Activated naive CD4-positive, alpha-beta T cell treated with anti-CD3 and anti-CD28 coated beads for 36 hours (primary cell): ENCODE data around the gene GBX2. TPM values are rescaled to one million over a fixed set of nuclear protein-coding genes. Genes with fewer than 3 reads are reported as not detected.

ENCODE experiments used
- CTCF ChIA-PET: fragments of 350-600 bp; sonication (Branson Sonifier 250); formaldehyde crosslinking; loops from one replicate; lab custom pipeline; 2021; ENCODE audit warnings: antibody characterized with exemption; lab: Charles Lee
- DNase-seq: peaks from one replicate; pipeline ENCODE4 v3.0.0-alpha.2; 2020
- H3K27ac Mint-ChIP-seq: one replicate; pipeline ENCODE4 v1.8.0; 2021; ENCODE audit warnings: mild to moderate bottlenecking, mixed read lengths
- H3K27me3 Mint-ChIP-seq: one replicate; pipeline ENCODE4 v1.8.0; 2021; ENCODE audit warnings: low read depth, mixed read lengths
- H3K36me3 Mint-ChIP-seq: one replicate; pipeline ENCODE4 v1.8.0; 2021; ENCODE audit warnings: low read depth, mixed read lengths
- H3K4me1 Mint-ChIP-seq: one replicate; pipeline ENCODE4 v1.8.0; 2021; ENCODE audit warnings: low read depth, mixed read lengths
- H3K4me3 Mint-ChIP-seq: one replicate; pipeline ENCODE4 v1.8.0; 2021; ENCODE audit warnings: mild to moderate bottlenecking, moderate library complexity, mixed read lengths
- H3K9me3 Mint-ChIP-seq: one replicate; pipeline ENCODE4 v1.8.0; 2021; ENCODE audit warnings: mixed read lengths
- intact Hi-C: fragments of 100-400 bp; cut with micrococcal nuclease; formaldehyde crosslinking; loops from one replicate; pipeline ENCODE4 v1.15.1; 2023
- total RNA-seq, 2 experiments: library from RNA; stranded (reverse); gene quantifications; one replicate each; pipeline ENCODE4 v1.2.3, GENCODE V29; 2021

Gene GBX2
- total RNA-seq, 2 experiments from 2014 or later: not detected

DNA sequence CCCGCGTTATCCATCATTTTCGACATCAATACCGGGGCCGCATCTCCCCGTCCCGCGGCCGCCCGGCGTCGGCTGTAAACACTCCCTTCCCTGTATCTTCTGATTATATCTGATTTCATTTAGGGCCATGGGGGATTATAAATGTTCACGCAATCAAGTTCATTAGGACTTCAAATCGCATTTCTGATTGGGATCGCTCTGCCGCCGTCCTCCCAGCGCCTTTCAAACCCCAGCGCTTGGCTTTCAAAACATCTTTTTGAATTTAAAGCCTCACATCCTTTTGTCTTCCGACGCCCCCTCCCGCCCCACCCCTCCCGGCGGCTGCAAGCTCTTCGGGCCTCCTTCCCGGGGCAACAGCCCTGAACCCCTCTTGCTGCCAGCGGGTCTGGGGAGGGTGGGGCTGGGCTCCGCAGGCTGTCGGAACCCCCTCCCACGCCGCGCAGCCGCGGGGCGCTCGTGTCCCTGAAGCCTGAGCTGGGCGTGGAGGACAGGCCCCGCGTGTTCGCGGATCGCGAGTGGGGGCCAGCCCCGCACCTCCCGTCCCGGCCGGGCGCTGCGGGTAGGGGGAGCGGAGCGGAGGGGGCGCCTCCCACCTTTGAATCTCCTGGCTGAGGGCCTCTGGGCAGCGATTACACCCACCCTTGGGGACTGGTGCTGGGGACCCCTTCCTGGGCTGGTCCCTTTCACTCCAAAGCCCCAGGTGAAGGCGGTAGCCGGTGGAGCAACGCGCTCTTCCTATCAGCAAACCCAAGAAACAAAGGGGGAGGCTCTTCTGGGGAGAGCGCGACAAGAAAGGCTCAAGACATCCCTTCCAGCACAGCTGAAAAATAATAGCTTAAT, 11.3 kb upstream of the GBX2 start:
- Mint-ChIP-seq H3K9me3 (no peaks in the 10 kb centered on the region), H3K27me3 (peaks cover 77% of the 10 kb centered on the region), H3K27ac (no peak overlapping the region), H3K4me3 (no peak overlapping the region), H3K4me1 (peaks cover 12% of the 10 kb centered on the region), H3K36me3 (no peaks in the 10 kb centered on the region)
- CTCF ChIA-PET: interaction anchor here (1.1 to 7.8 kb wide), 2 partner anchors 246 to 398 kb away, joined by 3 to 44 read pairs; no protein-coding TSS in a partner anchor
- intact Hi-C loops: loop anchor here (1.0 to 10.0 kb wide), 3 partner anchors 9 to 505 kb away; no protein-coding TSS in a partner anchor
- no peak for DNase-seq

DNA sequence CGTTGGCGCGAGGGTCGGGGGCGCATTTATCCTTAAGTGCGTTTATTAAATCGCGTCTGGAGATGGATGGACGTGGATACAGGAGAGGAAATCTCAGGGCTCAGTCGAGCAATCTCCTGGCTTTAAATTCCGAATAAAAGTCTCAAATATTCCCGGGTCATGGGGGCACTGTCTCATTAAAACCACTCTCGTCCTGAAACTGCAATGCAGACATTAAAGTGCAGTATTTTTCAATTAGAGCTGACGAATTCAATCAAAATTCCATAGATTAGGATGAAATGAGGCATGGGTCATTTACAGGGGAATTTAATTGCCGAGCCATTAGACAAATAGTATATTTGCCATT, 10.7 kb upstream of the GBX2 start:
- Mint-ChIP-seq H3K4me3 (no peak overlapping the region), H3K4me1 (peaks cover 16% of the 10 kb centered on the region), H3K36me3 (no peaks in the 10 kb centered on the region), H3K9me3 (no peaks in the 10 kb centered on the region), H3K27me3 (peaks cover 81% of the 10 kb centered on the region), H3K27ac (no peak overlapping the region)
- CTCF ChIA-PET: interaction anchor here (1.1 to 7.8 kb wide), 3 partner anchors 10 to 398 kb away, joined by 3 to 44 read pairs (median 9); no protein-coding TSS in a partner anchor
- no peak for DNase-seq
- intact Hi-C loops: loop anchor here (1.0 to 10.0 kb wide), 2 partner anchors 9 to 504 kb away; no protein-coding TSS in a partner anchor

DNA sequence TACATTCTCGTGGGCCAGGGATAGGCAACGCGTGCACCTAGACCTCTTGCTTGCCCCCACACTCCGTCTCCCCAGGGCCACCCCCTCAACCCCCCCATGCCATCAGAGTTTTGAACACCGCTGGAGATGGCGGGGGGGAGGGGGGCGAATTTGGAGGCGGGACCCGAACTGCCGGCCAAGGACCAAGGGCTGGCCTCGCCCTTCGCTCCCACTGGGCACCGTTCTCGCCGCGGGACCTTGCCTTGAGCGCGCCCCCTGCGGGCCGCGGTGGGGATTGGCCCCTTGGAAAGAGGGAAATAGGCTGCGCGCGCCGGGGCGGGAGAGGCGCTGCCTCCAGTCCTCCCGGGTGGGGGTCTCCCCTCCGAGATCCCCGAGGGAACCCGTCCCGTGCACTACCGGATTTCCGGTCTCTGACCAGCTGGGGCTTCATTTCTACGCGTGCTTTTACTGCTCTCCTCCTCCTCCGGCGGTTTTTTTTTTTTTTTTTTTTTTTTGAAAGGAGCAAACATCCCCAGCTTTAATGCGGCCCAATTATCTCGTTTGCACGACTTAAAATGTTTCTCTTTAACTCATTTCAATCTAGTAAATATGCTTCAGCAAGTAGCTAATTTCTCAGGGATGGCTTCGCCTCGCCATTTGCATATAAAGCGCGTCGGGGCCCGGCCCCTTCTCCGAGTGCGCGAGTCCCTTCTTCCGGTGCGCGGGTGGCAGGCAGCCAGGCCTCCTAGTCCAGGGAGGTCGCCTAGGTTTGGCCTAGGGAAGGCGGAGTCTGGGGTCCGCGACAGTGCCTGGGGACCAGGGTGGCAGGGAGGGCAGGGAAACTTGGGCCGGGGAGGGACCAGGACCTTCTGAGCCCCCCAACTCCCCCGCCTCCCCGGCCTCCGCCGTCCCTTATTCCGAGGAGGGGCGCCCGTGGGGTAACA, 10.0 kb upstream of the GBX2 start:
- Mint-ChIP-seq H3K4me3 (peak overlapping the region; percentile 21), H3K27me3 (peaks cover 80% of the 10 kb centered on the region), H3K27ac (no peak overlapping the region), H3K9me3 (no peaks in the 10 kb centered on the region), H3K36me3 (no peaks in the 10 kb centered on the region), H3K4me1 (peaks cover 16% of the 10 kb centered on the region)
- intact Hi-C loops: loop anchor here (10.0 kb wide), 1 partner anchor 503 kb away; no protein-coding TSS in a partner anchor
- DNase-seq: peak; percentile 49
- CTCF ChIA-PET: interaction anchor here (0.8 to 7.8 kb wide), 6 partner anchors 9 to 397 kb away, joined by 3 to 44 read pairs (median 4); no protein-coding TSS in a partner anchor

DNA sequence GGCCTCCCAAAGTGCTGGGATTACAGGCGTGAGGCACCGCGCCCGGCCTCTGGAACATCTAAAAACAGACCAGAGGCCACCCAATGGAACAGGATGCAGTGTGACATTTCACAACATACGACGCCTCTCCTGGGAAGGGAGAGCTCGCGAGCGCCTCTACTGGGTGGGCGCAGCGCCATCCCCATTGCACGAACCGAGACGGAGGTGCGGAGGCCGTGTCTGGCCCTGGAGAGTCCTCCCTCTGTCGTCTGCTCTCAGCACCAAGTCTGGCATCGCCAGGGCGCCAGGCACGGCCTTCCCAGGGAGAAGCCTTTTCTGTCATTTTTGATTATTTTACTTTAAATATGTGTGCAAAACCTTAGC, 9.4 kb upstream of the GBX2 start:
- peak; percentile 51 for DNase-seq
- H3K4me1 Mint-ChIP-seq: peaks cover 16% of the 10 kb centered on the region
- H3K27me3 Mint-ChIP-seq: peaks cover 74% of the 10 kb centered on the region
- H3K27ac Mint-ChIP-seq: no peak overlapping the region
- intact Hi-C loops: loop anchor here (10.0 kb wide), 1 partner anchor 503 kb away; no protein-coding TSS in a partner anchor
- H3K9me3 Mint-ChIP-seq: no peaks in the 10 kb centered on the region
- no peak overlapping the region for H3K4me3 Mint-ChIP-seq
- H3K36me3 Mint-ChIP-seq: no peaks in the 10 kb centered on the region
- CTCF ChIA-PET: interaction anchor here (1.2 to 7.8 kb wide), 4 partner anchors 8 to 397 kb away, joined by 3 to 44 read pairs (median 6); no protein-coding TSS in a partner anchor

DNA sequence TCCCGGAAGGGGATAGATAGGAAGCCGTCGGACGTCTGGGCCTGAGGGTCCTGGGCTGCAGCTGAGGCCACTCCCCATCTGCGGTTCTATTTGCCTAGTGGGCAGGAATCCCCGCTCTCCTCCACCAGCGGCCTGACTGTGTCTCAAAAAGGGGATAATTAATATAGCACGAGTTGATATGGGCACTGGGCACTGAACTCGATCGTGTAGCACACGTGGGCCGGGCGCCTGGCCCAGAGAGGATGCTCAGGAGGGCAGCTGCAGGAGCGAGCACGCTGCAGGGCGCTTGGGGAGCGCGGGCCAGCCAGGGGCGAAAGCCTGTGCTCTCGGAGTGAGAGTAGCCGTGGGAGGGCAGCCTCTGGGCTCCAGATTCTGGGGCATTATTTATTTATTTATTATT, 8.8 kb upstream of the GBX2 start:
- no peak overlapping the region for H3K27ac Mint-ChIP-seq
- DNase-seq: no peak
- H3K4me1 Mint-ChIP-seq: peaks cover 18% of the 10 kb centered on the region
- CTCF ChIA-PET: interaction anchor here (1.2 to 7.8 kb wide), 4 partner anchors 8 to 396 kb away, joined by 3 to 44 read pairs (median 6); no protein-coding TSS in a partner anchor
- no peaks in the 10 kb centered on the region for H3K36me3 Mint-ChIP-seq
- no peak overlapping the region for H3K4me3 Mint-ChIP-seq
- intact Hi-C loops: loop anchor here (1.0 to 10.0 kb wide), 2 partner anchors 398 to 502 kb away; no protein-coding TSS in a partner anchor
- no peaks in the 10 kb centered on the region for H3K9me3 Mint-ChIP-seq
- peaks cover 76% of the 10 kb centered on the region for H3K27me3 Mint-ChIP-seq

DNA sequence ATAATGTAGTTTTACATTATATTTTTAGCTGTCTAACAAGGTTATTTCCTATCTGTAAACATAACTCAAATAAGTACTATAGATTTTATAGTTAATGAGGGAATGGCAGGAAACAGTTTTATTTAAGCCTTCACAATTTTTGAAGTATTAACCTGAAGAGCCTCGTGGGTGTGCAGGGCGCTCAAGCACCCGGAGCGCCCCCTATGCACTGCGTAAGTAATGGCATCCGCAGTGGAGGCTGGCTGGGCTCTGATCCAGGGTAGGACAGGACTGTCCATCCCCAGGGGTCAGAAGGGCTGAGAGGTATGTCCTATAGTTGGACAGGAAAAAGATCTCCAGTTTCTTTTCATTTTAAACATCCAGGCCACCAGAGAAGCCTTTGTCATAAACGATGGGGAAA, 8.2 kb upstream of the GBX2 start:
- Mint-ChIP-seq H3K4me1 (peaks cover 19% of the 10 kb centered on the region), H3K36me3 (no peaks in the 10 kb centered on the region), H3K27me3 (peaks cover 76% of the 10 kb centered on the region), H3K27ac (no peak overlapping the region), H3K4me3 (no peak overlapping the region), H3K9me3 (no peaks in the 10 kb centered on the region)
- CTCF ChIA-PET: interaction anchor here (0.7 to 7.8 kb wide), 4 partner anchors 10 to 411 kb away, joined by 3 to 44 read pairs (median 4); no protein-coding TSS in a partner anchor
- intact Hi-C loops: loop anchor here (1.0 to 10.0 kb wide), 2 partner anchors 397 to 502 kb away; no protein-coding TSS in a partner anchor
- DNase-seq: no peak

DNA sequence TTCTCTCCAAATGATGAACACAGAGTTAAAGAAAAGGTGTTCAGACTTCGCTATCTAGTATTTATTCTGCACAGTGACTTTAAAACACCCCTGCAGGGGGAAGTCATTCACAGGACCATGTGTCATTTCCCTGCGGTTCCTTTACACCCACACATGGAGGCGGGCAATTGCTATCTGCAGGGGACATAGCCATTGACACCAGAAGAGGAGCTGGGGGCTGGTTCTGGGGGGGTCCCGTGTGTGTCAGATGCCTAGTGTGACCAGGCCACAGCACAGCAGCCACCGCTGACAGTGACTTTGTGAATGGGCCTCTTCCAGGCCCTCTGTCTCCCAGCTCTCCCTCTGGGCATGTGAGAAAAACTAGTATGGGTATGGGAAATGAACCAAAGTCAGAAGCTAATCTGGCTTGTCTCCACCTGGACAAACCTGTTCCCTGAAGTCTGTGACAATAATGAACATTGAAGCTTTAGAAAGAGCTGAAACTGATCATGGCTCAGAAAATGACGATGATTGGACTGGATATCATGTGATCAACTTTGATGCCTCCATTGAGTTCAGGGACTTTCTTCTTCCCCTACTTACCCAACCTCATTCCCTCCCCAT, 7.5 kb upstream of the GBX2 start:
- no peaks in the 10 kb centered on the region for H3K36me3 Mint-ChIP-seq
- H3K4me3 Mint-ChIP-seq: no peak overlapping the region
- no peak overlapping the region for H3K27ac Mint-ChIP-seq
- CTCF ChIA-PET: interaction anchor here (0.7 to 7.8 kb wide), 4 partner anchors 10 to 410 kb away, joined by 3 to 44 read pairs (median 4); no protein-coding TSS in a partner anchor
- DNase-seq: no peak
- H3K27me3 Mint-ChIP-seq: peaks cover 76% of the 10 kb centered on the region
- no peaks in the 10 kb centered on the region for H3K9me3 Mint-ChIP-seq
- intact Hi-C loops: loop anchor here (1.0 to 10.0 kb wide), 2 partner anchors 396 to 501 kb away; no protein-coding TSS in a partner anchor
- peaks cover 16% of the 10 kb centered on the region for H3K4me1 Mint-ChIP-seq

DNA sequence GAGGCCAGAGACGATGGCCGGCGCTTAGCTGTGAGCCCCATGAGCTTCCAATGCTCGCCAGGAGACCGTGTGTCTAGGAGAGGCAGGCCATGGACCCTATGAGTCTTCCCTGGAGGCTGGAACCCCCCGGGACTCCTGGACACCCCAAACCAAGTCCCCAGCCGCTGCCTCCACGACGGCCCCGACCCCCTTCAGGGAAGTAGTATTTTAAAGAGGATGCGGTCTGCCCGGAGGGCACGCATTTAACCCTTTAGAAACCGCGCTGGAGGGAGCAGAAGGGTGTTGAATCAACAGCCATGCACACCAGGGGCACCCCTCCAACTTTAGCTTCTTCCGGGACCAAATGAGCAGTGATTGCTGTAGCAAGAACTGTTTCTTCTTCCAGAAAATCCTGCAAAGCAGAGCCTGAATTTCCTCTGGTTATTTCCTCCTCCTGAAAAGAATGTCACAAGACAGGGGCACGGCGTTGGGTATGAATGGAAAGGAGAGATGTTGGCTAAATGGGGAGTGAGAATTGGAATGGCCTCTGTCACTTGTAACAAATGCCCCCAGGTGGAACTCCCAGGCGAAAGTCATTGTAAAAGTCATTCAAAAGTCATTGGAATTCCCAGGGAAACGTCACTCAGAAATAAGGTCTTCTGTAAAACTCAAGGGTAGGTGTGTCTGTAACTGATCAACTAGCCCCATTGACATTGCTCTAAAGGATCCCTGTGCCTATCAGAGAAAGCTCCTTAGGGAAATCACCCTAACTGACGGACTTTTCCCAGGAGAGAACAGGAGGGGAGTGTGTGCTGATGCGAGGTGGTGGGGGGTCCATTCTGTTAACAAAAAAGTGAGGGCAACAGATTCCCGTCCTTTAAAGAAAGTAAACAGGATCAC, 5.8 kb upstream of the GBX2 start:
- intact Hi-C loops: loop anchor here (10.0 kb wide), 1 partner anchor 499 kb away; no protein-coding TSS in a partner anchor
- Mint-ChIP-seq H3K27me3 (peaks cover 81% of the 10 kb centered on the region), H3K4me1 (peaks cover 13% of the 10 kb centered on the region), H3K4me3 (no peak overlapping the region), H3K27ac (no peak overlapping the region), H3K36me3 (no peaks in the 10 kb centered on the region), H3K9me3 (no peaks in the 10 kb centered on the region)
- no peak for DNase-seq
- CTCF ChIA-PET: interaction anchor here (0.6 kb wide), 1 partner anchor 20 kb away, joined by 6 read pairs; no protein-coding TSS in a partner anchor

DNA sequence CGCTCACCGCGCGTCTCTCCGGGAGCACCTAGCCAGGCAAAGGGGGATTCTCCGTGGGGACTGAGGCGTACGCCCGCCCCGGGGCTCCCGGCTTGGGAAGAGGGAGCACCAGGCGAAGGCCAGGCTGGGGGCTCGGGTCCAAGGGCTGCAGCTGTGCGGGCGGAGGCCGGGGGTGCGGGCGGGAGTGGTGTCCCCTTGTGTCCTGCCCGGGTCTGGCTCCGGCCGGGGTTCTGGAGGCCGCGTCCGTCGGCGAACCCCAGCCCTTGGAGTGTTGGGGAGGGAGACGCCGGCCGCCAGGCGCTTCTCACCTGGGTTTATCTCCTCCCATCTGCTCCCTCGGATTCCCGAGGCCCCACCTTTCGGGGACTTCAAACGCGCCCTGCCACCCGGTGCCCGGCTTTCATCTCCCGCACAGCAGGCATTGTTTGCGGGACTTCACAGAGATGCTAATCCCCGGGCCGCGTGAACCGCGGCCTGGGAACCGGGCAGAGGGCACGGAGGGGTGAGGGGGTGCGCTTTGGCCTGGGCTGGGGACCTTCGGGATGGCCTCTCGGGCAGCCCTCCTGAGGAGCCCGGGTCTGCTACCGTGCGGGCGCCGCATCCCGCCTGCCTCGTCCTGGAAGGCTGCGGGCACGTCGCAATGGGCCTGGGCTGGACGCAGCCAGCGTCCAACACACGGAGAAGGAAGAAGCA, 5.0 kb upstream of the GBX2 start:
- Mint-ChIP-seq H3K4me1 (peaks cover 10% of the 10 kb centered on the region), H3K27me3 (peaks cover 76% of the 10 kb centered on the region), H3K27ac (no peak overlapping the region), H3K36me3 (no peaks in the 10 kb centered on the region), H3K9me3 (no peaks in the 10 kb centered on the region), H3K4me3 (no peak overlapping the region)
- intact Hi-C loops: loop anchor here (10.0 kb wide), 1 partner anchor 498 kb away; no protein-coding TSS in a partner anchor
- no peak for DNase-seq
- CTCF ChIA-PET: interaction anchor here (0.6 kb wide), 1 partner anchor 19 kb away, joined by 6 read pairs; no protein-coding TSS in a partner anchor
